ENCODE results near the gene FOXRED1.
A peak's percentile ranks its signal among the peaks of the same experiment; 100 is the strongest.

FOXRED1 gene

DNA sequence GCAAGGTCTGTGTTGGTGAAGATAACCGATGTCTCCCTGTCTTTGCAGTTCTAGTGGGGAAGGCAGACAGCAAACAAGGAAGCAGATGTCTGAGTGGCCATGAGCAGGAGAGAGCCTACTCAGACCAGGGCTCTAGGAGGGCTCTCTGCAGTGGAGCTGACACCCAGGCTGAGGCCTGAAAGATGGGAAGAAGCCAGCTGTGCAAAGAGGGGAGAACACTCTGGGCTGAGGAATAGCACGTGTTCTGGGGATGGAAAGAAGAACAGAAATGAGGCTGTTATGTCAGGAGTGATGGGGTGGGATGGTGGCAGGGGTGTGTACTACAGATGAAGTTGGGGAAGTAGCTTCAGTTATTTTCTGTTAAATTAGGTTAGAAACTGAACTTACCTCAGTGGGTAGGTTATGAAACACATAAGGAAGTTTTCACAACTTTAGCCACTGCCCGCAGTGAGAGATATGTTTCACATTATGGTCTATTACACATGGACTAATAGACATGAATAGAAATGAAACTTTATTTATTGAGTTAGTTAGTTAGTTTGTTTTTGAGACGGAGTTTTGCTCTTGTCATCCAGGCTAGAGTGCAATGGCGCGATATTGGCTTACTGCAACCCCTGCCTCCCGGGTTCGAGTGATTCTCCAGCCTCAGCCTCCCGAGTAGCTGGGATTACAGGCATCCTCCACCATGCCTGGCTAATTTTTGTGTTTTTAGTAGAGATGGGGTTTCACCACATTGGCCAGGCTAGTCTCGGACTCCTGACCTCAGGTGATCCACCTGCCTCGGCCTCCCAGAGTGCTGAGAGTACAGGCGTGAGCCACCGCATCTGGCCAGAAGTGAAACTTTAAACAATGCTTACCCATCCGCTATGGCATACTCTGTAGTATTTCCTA lies 42.7 kb downstream of the FOXRED1 start:
- DNase-seq (ENCODE audit: low spot score): no peak

- no peak for DNase-seq (ENCODE audit: low spot score)
Observed at GRCh38 chr11:126312961-126313360, 44.0 kb downstream of the FOXRED1 start.

GRCh38 chr11:126313826-126314225 lies 44.9 kb downstream of the FOXRED1 start:
- no peak for DNase-seq (ENCODE audit: low spot score)

GRCh38 chr11:126317432-126317755 lies 48.4 kb downstream of the FOXRED1 start:
- DNase-seq (ENCODE audit: low spot score): no peak

DNA sequence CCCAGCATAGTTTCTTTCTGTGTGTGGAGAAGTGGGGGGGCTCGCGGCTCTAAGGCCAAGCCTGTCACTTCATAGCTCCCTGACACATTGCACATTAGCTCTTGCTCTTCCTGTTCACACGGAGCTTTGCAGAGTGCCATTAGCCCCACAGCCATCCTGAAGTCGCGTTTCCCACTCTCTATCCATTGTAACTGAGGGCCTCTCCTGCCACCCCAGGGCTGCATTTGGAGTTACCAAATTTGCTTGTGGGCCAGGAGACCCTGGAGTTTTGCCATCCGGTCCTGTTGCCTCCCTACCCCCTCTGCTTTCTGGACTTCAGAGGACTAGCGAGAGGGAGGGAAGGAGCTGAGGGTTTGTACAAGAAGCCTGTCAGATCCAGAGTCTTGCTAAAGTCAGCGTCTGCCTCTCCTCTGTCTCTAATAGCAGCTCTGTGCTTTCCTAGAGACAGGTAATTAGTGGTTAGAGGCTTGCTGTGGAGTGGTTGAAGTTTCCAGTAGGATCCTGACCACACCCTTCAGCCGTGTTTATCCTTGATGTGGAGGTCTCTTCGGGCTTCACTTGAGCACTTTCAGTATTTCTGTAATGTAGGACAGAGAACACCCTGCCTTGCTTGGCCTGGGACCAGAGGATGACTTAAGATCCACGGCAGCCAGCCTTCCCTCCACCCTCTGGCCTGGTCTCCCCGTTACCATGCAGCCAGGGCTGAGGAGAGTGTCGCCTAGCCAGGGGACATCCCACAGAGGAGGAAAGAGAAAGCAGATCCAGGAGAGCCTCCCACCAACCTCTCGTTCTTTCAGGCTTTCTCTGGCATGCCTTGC lies 49.0 kb downstream of the FOXRED1 start:
- peak; percentile 10 for DNase-seq (ENCODE audit: low spot score)

DNA sequence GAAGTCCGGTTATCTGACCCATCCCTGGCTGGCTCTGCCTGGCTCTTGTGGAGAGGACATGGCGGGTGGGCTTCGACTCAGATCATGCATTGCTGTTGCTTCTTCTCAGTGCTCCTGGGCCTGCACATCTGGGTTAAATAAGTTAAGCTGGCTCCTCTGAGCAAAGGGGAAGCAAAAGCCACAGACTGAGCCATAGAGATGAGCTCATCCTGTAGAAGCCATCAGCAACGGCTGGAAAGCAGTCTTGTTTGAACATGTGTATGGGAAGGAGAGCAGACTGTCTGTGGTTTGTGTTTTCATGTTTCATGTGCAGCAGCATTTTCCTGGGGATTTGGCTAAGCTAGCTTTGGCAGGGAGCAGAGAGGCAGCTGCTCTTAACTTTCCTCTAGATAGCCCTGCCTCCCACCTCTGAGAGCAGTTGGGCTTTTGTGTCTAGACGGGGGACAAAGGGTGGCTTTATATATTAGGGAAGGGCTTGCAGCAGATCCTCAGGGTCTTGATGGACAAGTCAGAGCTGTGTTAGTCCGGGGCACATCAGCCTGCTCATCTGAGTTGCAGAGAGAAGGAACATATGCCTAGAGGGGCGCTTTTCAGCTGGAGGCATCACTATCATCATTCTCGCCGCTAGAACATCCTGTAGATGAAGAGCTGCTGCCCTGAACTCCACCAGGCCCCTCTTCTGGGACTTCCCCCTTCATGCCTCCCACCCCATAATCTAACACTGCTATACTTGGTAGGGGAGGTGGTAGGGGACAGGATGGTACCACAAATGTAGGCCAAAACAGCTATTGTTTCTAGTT lies 49.8 kb downstream of the FOXRED1 start:
- peak; percentile 21 for DNase-seq (ENCODE audit: low spot score)

DNA sequence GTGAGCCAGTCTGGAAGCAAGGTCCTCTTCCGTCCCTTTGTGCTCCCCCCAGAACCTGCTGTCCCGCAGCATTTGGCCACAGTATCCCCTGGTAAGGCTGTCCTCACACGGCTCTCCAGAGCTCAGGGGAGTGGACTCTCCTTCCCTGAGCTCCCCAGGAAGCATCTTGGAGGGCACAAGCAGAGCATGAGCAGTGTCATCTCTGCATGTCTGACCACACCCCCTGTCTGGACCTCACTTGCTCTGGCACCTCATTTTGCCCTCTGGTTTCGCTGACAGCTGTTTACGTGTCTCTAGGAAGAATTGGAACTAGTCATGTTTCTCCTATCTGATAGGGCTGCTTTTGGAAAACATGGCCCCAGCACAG lies 50.4 kb downstream of the FOXRED1 start:
- no peak for DNase-seq (ENCODE audit: low spot score)

GRCh38 chr11:126322996-126323395 lies 54.0 kb downstream of the FOXRED1 start:
- no peak for DNase-seq (ENCODE audit: low spot score)

DNA sequence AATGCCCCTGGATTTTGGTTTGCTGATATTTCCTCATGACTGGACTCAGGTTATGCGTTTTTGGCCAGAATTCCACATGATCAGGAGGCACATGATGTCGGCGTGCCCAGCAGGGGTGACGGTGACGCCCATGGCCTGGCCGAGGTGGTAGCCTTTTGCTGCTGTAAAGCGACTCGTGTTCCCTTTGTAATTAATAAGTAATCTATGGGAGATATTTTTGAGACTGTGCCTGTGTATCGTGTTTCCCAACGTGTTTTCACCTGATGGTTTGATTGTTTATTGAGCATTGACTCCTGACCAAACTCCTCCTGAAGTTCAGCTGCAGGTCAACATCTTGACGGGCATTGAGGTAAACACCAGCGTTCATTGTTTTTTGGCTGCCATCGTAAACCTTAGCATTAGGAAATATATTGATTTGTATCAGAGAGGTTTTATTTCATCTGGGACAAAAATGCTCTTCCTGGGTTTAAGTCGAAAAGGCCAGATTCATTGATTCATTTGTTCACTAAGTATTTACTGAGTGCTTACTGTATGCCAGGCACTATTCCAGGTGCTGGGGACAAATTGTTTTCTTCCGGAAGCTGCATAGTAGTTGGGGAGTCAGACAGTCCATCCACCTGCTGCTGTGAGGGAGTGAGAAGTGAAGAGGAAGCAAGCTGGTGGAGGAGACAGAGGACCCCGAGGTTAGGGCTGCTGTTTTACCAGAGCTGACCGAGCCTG lies 58.5 kb downstream of the FOXRED1 start:
- DNase-seq (ENCODE audit: low spot score): no peak
